Activated CD8-positive, alpha-beta memory T cell treated with anti-CD3 and anti-CD28 coated beads, Interleukin-2, amount 50 U/mL, for 4 hours (primary cell): ENCODE measurements around the gene FBXO15.

Experiments used
- DNase-seq: peaks from one replicate; pipeline ENCODE4 v3.0.0-alpha.2; 2020

FBXO15 gene

DNA sequence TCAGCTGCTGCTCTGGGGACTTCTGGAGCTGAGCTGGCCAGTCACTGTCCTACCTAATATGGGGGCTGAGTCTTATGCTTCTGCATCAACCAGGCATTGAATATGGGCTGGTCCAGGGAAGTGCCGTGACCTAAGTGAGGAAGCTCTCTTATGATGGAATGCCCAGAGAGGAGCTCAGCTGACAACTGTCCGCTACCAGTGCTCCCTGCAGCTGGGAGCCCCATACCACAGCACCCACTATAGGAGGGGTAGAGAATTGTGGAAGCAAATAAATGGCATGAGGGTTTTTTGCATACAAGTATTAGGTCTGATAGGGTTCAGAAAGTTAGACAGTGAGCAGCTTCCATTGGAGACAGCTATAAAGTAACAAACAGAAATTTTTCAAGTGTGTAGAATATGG lies 5.2 kb upstream of the FBXO15 start:
- no peak for DNase-seq

DNA sequence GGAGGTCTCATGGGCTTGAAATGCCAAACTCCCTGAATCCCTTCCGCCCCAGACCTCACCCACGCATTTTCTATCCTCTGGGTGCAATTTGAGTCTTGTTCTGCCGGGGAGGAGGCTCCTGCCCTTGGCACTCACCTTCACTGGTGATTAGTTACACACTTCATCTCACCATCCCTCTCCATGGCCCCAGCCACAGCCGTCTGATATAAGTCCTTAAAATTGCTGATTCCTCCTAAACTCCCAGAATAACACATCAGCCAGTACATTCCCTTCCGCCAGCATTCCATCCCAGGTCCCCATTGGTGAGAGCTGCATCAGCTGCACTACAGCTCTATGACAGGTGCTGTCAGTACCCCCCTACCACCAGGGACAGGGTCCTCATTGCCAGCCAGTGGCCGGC lies 4.6 kb upstream of the FBXO15 start:
- DNase-seq, result no peak

DNA sequence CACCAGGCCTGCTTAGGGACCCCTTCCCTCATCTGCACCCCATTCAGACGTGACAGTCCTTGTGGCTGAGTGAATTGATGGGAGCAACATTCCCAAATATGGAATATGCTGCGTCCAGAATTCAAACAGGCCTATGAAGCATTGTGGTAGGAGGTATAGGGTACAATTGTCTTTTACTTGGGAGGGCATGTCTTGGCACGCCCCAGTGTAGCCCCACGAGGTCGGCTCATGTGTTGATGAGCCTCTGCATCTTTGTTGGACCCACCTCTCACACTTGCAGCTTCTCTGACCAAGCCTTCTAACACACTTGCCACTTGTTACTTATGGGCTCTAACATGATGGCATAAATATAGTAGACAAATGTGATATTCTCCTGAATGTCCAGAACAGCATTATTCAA lies 2.2 kb upstream of the FBXO15 start:
- DNase-seq, result no peak

DNA sequence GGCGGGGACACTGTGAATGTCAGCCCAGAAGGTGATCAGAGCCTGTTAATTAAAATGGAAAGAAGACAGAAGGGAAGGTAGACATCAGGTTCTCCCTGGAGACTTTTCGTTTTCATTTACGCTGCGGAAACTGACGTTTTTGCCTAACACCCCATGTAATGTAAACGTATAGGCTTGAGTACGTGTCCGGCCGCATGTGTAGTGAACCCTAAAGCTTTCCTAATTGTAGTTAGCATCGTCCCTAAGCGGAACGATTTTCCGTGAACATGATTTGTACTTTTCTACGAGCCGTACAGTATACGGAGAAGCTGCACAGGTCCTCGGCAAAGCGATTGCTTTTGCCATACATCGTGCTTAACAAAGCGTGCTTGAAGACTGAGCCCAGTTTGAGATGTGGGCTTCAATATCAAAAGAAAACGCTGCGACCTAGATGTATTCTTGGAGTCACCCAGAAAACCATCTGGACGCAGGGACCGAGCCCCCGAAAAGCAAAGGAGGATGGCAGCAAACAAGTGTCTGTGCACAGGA lies 973 bp upstream of the FBXO15 start:
- no peak for DNase-seq

DNA sequence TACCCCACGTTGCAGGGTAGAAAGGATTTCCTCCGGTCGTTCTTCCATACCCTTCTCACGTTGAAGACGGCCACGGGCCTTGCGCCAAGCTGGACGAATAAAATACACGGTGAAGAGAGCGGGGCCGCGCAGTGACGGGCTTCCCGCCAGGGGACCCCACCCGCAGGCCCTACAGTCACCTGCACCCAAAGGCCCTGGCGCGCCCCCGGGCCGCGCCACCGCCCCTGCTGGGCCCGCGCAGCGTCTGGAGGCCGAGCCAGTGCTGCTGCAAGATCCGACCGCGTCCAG lies 199 bp downstream of the FBXO15 start:
- no peak for DNase-seq

DNA sequence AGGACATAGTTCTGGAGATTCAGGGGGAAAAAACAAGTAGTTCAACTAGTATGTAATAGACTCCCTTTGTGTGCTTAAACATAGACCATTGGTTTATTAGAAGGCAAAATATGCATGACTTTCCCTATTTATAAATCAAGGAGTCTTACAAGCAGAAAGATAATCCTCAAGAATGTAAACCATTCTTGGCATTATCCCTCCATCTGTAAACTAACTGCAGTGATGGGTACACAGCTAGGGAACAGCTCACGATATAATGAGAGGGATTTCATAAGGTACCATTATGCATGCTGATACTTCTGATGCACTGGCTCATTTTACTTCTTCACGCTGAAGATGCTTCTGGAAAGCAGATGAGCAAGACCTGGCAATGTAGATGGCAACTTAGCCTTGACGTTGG lies 878 bp downstream of the FBXO15 start:
- no peak for DNase-seq

DNA sequence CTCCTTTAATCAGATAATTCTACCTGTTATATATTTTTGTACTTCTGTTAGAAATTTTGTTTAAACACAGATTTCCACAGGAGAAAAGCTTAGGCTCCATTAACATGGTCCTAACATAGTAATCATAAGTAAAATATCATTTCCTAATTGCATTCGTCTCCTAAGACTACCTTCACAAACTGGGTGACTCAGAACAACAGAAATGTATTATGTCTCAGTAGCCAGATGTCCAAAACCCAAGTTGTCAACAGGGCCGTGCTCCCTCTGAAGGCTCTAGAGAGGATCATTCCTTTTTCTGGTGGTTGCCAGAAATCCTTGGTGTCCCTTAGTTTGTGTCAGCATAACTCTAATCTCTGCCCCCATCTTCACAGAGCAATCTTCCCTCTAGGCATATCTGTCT lies 5.4 kb downstream of the FBXO15 start:
- no peak for DNase-seq

DNA sequence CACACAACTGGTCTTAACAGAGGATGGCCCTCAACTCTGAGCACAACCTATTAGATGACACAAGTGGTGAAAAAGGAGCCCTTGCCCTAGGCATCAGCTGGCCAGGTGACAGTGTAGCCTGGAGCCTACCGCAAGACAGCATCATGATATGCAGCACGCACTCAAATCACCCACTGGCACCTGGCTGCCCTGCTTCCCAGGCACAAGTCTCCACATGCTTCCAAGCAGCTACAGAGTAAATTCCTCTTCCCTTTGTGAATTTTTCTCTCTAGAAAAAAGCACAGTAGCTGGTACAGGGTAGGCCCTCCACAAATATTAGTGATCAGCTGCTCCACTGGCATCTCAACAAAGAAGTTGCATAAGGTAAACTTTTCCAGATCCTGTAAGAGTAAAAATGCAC lies 6.0 kb downstream of the FBXO15 start:
- DNase-seq, result no peak

DNA sequence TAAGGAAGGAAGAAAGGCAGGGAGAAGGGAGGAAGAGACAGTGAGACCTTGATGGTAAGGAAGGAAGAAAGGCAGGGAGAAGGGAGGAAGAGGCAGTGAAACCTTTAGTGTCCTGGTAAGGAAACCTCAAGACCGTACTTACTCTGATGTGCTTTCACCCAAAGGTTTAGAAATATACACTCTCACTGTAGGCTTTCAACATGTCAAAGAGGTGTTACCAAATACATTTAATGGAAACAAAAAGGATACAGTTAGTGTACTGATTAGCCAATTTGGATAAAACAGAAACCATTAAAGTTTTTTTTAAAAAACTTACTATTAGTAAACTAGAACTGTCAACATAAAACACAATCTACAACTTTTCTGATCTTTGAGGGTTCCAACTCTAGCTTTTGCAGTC lies 7.1 kb downstream of the FBXO15 start:
- no peak for DNase-seq

DNA sequence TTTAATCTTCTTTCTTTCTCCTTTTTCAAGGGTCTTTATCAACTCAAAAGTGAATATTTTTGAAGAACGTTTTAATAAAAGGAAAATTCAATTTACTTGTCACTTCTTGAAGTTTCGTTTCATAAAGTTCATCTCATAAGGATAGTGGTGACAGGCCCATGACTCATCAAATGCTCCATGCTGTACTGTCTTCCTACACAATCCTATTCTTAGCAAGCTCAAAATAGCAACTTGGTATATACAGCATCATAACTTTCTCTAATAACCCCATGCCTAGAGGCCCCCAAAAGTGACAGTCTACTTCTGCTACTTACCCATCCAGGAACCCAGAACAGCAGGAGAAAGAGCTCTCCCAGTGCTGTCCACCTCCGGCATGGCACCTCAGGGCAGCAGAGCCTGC lies 7.7 kb downstream of the FBXO15 start:
- DNase-seq, result no peak

DNA sequence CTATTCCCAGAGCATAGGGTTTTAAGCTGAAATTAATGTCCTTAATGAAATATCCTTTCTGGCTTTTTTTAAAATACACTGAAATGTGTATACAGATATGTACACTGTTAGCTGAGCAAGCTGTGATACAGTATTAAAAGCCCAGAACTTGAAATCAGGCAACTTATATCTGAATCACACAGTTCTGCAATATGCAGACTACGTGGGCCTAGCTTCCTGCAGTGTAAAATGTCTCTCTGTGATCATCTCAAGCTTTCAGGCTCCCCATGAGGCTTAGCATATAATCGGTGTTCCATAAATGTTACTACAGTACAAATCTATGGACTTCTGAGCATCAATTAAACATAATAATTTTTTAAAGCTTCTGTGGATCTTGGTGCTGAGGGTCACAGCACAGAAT lies 8.2 kb downstream of the FBXO15 start:
- DNase-seq, result no peak

DNA sequence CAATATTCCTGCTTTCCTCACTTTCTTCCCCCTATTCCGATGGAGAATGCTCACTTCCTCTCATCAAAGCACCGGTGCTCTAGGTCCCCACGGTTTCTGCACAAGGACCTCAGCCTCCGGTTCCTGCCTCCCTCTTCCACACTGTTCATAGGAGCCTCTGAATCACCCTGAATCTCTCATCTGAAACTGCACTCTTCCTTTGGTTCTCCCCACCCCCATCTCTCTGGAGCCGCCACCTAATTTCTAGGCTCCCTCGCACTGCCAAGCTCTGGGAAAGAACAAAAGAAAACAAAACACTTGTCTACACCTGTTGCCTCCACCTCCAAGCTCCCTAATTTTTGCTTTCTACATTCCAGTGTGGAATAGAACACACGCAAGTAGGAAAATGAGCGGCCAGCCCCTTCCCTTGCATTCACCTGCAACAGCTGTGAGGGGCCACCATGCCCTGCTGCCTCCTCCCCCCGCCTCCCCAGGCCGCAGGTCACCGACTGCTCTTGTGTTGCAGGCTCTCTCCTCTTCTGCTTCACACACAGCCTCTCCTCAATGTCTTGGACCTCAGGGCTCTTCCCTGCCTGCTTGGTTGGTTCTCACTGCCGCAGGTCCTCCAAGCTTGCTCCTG lies 9.6 kb downstream of the FBXO15 start:
- no peak for DNase-seq

DNA sequence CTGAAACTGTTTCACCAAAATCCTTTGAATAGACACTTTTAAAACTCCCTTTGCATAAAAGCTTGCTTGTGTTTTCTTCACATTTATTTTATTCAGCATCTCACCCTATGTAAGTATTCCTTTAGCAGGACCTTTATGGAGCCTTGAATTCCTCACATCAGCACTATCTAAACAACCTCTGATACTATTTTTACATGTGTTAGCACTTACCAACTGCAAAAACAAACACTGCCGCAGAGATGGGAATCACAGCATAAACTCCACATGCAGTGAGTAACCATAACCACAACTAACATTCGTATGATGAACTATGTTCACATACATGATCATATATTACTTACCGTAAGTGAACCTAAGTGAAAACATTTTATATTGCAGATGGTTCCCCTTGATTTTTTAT lies 15.4 kb downstream of the FBXO15 start:
- DNase-seq, result no peak

DNA sequence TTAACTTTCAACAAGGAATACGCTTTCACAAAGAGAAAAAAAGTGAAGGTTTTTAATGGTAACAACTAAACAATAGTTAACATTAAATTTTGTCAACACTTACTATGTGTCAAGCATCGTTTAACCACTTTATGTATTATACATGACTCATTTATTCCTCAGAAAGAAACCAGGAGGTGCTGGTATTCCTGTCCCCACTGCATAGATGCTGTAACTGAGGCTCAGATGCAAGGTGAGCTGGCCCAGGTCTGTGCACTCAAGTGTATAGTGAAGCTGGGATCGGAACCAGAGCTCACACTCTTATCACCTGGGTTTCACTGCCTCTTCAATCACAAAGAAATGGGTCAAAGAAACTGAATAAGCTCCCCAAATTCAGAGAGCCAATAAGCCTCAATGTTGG lies 16.5 kb downstream of the FBXO15 start:
- no peak for DNase-seq

DNA sequence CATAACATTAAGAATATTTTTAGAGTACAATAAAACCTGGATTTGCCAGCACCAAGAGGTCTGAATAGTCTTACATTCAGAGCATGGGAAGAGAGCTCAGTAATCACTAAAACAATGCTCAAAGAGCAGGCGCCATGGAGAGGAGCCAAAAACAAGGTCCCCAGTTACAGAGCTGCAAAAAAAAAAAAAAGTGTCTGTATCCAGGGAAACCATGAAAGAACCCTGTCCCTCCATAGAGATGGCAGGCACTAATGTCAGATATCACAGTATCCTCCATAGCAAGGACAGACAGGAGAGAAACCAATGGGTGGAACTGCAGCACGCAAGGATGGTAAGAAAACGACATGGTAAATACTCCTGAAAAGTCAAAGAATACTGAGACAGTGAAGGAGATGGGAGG lies 19.5 kb downstream of the FBXO15 start:
- DNase-seq, result no peak

DNA sequence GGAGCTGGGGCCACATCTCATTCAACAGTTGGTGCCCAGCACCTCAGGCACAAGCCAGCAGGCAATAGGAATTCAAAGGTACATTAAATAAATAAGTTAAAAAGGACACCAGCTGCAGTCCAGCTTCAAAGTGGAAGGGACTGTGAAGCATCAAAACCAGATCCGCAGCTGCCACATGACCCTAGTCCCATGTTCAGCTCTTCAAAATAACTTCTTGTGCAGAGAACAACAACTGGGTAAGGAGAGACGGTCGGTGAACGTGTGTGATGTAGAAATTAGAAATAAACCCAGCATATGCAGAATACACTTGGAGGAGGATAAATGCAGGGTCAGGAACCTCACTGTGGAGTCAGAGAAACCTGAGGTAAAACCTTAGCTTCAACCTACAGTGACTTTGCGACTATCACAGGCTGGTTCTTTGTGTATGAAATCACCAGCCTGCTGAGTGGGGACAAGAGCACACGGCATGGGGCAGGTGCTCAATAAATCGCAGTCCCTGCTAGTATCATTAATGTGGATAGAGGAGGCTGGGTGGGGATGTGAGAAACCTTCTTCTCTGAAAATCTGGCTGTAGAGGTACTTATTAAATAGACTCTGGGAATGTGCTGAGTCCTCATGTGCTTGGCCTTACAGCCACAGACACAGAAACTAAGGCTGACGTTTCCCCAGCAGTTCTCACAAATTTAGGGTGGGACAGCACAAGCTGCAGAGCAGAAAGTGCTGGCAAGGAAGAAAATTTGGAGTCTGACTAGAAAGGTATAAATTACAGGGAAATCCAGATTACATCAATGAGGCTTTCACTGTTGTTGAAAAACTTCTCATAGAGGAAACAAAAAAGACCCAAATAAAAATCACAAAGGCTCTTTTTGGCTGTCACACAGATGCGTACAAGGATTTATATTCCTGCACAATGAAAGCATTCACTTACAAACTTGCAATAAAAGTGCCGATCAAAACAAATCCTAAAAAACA lies 20.7 kb downstream of the FBXO15 start:
- DNase-seq, result no peak

DNA sequence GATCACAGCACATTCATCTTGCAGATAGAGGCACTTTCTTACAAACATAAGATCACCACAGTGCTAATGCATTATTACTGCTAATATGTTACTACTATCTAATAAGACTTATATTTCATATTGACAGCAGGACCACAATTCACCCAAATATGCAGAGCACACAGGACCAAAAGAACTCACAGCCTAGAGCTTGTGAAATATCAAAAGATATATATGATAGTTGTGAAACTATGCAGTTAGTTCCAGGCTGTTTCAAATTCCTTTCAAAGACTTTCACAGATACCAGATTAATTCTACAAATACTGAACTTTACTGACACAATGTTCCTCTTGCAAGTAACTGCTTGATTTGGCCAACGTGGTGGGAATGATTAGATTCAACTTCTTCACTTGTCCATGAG lies 23.0 kb downstream of the FBXO15 start:
- no peak for DNase-seq

DNA sequence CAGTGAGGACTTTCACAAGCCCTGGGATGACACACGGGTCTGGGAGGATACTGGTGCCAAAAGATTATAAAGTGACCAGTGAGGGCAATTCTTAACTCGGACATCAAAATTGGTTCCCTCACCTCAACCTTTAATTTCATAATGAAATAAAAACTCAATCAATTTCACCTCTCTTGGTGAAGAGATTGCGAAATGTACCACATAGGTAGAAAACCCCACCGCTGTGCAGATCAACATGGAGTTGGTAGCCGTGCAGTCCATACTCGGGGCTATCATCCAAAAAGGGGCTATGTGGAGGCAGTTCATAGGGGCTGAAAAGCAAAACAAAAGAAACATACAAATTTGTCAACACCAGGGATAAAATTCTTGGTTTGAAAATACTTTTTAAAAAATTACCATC lies 24.4 kb downstream of the FBXO15 start:
- DNase-seq, result no peak

DNA sequence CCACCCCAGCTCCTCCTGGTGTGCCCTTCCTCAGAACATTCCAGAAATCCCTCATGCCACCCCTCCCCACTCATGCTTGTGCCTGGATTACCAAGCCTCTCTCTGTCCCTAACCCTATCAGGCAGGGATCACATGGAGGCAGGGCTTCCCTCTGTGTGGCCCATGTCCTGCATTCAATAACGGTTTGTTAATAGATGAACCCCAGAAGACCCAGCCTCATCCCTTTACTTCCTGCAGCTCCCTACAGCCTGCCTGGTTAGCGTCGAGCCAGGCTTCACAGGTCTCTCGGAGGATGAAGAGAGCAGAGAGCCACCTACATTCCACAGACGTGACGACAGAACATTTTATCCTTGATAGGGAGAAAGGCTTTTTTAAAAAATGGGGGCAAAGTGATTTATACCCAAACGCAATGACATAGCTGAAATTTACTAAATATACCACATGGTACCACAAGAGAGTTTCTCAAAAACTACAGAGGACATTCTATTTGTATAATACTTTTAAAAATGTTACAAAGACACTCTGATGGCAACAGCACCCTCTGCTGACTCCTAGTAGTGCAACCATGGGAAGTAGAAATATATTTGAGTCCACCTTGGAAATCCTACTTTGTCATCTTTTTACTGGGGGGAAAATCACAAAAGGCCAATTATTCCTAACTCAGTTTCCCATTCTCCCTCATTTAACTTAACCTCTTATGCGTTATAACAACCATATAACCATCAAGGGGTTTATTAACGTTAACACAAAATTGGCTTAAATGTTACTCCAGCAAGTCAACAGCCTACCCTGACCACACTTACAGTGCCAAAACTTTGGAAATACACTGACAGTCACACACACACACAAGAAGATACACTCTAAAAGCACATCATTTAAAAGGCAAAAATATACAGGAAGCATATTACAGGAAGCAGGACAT lies 30.7 kb downstream of the FBXO15 start:
- no peak for DNase-seq

DNA sequence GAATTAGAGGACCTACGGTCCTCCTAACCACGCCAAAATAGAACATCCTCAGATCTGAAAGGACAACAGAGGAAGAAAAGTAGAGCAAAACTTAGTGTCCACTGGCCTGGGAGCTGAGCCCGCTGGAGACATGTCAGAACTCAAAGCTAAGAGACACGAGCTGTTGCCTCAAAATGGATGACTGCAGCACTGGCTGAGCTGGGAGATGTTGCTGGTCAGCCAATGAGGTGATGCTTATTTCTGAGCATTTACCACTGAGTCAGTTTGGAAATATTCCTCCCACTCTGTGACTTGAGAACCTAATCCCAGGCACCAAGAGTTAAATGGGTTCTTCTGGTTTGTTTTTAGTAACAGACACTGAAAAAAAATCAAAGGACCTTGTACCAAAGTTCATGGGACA lies 32.6 kb downstream of the FBXO15 start:
- DNase-seq, result no peak

DNA sequence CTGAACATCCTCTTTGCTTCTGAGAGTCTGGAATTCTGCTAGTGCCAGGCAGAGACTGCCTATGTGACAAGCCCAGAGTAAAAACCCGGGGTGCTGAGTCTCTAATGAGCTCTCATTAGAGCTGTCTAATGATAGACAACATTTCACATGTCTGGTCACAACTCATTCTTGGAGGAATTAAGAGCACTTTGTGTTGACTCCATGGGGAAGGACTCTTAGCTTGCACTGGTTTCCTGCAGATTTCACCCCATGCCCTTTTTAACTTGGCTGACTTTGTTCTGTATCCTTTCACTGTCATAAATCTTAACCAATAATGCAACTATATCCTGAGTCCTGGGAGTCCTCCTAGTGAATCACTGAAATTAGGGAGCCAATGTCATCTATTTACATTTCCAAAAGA lies 33.5 kb downstream of the FBXO15 start:
- no peak for DNase-seq

DNA sequence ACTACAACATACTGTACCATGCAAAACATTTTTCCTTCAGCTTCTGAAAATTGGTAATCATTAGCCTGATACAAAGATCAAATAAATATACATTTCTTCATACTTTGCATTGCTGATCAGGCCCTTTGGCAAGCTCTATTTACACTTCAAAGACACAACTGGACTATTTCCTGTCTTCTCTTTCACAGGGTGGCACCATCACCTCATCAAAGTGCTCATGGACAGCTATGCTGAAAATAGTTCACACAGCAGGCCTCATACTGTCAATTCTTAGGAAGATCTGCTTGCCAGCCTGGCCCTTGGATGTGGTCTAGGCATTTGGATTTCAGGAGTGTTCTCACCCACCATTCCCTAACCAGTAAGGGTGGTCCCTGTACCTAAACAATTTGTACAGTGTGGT lies 33.9 kb downstream of the FBXO15 start:
- DNase-seq, result no peak

DNA sequence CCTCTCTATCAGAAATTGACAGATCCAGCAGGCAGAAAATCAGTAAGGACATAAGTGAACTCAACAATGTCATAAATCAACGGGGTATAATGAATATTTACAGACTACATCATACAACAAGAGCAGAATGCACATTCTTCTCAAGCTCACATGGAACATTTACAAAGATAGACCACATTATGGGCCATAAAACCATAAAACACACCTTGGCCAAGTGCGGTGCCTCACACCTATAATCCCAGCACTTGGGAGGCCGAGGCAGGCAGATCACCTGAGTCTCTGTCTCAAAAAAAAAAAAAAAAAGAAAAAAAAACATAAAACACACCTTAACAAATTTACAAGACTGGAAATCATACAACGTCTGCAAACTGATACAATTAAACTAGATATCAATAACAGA lies 36.7 kb downstream of the FBXO15 start:
- no peak for DNase-seq

DNA sequence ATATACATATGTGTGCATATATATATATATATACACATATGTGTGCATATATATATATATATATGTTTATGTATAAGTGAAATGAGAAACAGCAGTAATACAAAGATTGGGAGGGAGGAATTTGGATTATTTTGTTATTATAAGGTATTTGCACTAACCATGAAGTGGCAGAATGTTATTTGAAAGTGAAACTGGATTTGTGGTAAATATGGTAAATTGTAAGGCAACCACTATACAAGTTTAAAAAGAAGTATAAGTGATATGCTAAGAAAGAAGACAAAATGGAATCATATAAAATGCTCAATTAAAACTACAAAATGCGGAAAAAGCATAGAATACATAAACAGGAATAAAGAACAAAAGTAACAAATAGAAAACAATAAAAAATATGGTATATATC lies 37.5 kb downstream of the FBXO15 start:
- DNase-seq, result no peak
